ENCODE data around the gene HPCAL4.

DNA sequence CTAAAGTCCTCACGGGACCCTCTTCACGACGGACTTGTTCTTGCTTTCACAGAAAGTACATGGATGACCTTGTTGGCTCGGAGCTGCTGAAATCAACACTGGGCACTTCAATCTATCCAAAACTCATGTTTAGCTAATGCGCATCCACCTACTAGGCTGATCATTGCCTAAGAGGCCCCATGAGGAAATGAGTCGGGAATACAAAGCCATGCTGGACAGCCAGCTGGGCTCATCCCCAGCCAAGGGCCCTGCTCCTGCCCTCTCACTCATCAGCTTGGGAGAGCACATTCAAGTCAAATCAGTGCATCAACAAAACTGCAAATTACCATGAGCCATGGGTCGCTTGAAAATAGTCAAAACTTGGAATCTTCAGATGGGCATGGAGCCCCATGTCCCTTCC is 36.9 kb downstream of the HPCAL4 start:
- TF ChIP-seq HDAC2 (IDR thresholded peaks at IDR 0.05) (no peak), POLR2AphosphoS2 (conservative IDR thresholded peaks at IDR 0.05; ENCODE audit: low read length) (no peak), POLR2A (IDR thresholded peaks at IDR 0.05; ENCODE audit: low read length) (no peak), RAD21 (conservative IDR thresholded peaks at IDR 0.05 in 1 of 2, IDR thresholded peaks at IDR 0.05 in 1 of 2) (no peak), USF2 (IDR thresholded peaks at IDR 0.05) (no peak), KDM1A (IDR thresholded peaks at IDR 0.05; ENCODE audit: low read depth) (no peak), JUN (IDR thresholded peaks at IDR 0.05) (no peak), EP300 (IDR thresholded peaks at IDR 0.05) (no peak), RNF2 (IDR thresholded peaks at IDR 0.05; ENCODE audit: borderline replicate concordance, low read depth) (no peak), RFX5 (IDR thresholded peaks at IDR 0.05) (no peak), PHF8 (IDR thresholded peaks at IDR 0.05; ENCODE audit: borderline replicate concordance, low read depth) (no peak)
- TF ChIP-seq, protein P1, sequence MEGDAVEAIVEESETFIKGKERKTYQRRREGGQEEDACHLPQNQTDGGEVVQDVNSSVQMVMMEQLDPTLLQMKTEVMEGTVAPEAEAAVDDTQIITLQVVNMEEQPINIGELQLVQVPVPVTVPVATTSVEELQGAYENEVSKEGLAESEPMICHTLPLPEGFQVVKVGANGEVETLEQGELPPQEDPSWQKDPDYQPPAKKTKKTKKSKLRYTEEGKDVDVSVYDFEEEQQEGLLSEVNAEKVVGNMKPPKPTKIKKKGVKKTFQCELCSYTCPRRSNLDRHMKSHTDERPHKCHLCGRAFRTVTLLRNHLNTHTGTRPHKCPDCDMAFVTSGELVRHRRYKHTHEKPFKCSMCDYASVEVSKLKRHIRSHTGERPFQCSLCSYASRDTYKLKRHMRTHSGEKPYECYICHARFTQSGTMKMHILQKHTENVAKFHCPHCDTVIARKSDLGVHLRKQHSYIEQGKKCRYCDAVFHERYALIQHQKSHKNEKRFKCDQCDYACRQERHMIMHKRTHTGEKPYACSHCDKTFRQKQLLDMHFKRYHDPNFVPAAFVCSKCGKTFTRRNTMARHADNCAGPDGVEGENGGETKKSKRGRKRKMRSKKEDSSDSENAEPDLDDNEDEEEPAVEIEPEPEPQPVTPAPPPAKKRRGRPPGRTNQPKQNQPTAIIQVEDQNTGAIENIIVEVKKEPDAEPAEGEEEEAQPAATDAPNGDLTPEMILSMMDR (IDR thresholded peaks at IDR 0.05), result no peak
- TF ChIP-seq, protein P2, sequence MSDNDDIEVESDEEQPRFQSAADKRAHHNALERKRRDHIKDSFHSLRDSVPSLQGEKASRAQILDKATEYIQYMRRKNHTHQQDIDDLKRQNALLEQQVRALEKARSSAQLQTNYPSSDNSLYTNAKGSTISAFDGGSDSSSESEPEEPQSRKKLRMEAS (IDR thresholded peaks at IDR 0.05), result no peak
